ENCODE results near the gene ATG4A. TPM values are rescaled to one million over a fixed set of nuclear protein-coding genes. Genes with fewer than 3 reads are reported as not detected.

The ATG4A gene
- total RNA-seq = 7.3 TPM

- peak; percentile 37 to 60 for DNase-seq (ENCODE audit: low spot score in 2 of 2)
- FAIRE-seq = no peak
Measured at GRCh38 chrX:108091264-108091877, at the start of gene ATG4A, which contains the start of gene PSMD10. Gene ATG4A, plus strand, starts transcription at chrX:108091778. Its CDS starts 49 bp downstream, at chrX:108091827. Gene PSMD10, minus strand, starts transcription at chrX:108091542. Its CDS starts 22 bp downstream, at chrX:108091520.

DNA sequence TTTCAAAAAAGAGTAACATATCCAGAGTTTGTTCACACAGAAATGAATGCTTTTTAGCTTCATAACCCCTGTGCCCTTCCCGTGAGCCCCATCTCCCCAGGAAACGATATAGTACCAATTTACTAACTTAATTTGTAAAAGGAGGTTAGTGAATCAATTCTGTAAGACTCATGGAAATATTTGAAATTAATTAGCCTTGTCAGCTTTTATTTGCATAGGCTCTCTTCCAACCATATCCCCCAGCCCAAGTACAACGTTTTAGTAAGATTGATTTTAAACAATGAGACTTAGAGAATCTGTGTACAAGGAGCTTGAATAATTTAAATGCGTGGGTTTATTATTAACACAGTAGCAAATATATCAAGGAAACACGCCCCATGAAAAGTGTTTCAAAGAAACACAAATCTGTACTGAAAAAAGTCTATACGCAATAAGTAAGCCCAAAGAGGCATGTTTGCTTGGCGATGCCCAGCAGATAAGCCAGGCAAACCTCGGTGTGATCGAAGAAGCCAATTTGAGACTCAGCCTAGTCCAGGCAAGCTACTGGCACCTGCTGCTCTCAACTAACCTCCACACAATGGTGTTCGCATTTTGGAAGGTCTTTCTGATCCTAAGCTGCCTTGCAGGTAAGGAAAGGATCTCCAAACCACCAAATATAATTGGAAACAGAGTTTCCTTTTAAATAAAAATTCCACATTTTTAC lies 46.9 kb upstream of the ATG4A start, which contains the start of gene VSIG1:
VSIG1 (plus strand) TSS at position 512 of the 703 bp plus-strand sequence; CDS start at position 578, 66 bp downstream.
- DNase-seq (ENCODE audit: low spot score in 2 of 2) (no peak), FAIRE-seq (no peak)

DNA sequence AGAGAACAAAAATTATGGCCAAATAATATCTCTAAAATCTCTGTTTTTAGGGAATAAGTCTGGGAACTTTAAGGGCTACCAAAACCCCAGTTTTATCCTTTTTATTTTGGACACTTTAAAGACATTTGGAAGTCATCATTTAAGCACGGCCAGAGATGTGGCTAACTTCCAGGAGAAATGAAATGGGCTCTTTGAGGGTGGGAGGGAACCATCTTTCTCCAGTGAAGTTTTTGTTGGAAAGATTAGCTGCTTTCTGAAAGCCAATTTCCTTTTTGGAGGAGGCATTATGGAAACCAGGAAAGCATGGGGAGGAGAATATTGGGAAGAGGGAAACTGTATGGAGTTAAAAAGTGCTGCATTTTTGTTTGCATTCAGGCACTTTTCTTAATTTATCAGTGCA lies 41.9 kb upstream of the ATG4A start:
- DNase-seq (ENCODE audit: low spot score in 2 of 2) = no peak
- FAIRE-seq = no peak

DNA sequence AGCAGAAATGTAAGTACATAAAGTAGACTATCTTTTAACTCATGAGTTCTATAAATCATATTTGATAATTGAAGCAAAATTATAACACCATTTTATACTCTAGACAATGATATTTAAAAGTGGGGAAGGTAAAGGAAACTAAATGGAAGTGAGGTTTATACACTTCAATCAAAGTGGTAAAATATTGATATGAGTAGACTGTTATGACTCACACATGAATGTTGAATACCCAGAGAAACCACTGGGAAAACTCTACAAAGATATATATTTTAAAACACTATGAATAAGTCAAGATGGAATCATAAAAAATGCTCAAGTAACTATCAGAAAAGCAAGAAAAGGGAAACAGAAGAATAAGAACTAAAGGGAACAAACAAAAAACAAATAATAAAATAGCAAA lies 38.4 kb upstream of the ATG4A start:
- no peak for FAIRE-seq

DNA sequence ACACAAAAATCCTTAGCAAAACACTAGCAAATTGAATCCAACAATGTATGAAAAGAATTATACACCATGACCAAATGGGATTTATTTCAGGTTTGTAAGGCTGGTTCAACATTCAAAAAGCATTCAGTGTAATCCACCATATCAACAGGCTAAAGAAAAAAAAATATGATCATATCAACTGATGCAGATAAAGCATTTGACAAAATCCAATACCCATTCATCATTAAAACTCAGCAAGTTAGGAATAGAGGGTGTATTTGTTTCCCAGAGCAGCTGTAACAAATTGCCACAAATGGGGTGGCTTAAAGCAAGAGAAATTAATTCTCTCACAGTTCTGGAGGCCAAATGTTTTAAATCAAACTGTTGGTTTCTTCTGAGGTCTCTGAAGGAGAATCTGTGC lies 36.0 kb upstream of the ATG4A start:
- no peak for FAIRE-seq
- no peak for DNase-seq (ENCODE audit: low spot score in 2 of 2)

More for the DNA sequence above, 38.4 kb upstream of the ATG4A start:
- DNase-seq (ENCODE audit: low spot score in 2 of 2) = no peak

- FAIRE-seq = no peak
Measured at GRCh38 chrX:108059801-108060200, 31.8 kb upstream of the ATG4A start.

DNA sequence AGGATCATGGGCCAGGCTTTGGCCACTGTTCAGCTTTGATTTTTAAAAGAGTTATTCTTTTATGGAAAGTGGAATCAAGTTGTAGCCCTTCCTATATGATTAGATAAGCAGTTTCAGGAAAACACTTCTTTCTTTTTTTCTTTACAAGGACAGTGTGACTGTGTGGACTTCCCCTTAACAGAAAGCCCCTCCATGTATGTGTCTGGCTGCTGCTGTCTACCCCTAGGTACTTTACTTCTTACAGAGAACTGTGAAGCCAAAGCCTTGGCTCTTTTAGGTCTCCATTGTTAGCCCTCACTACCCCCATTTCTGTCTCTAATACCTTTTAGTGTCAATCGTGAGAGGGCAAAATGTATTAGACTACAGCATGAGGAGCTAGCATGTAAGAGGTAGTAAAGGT lies 27.6 kb upstream of the ATG4A start:
- FAIRE-seq (no peak), DNase-seq (ENCODE audit: low spot score in 2 of 2) (no peak)

More at GRCh38 chrX:108059801-108060200, 31.8 kb upstream of the ATG4A start:
- DNase-seq (ENCODE audit: low spot score in 2 of 2) = no peak

GRCh38 chrX:108064613-108065012 lies 27.0 kb upstream of the ATG4A start:
- no peak for DNase-seq (ENCODE audit: low spot score in 2 of 2)
- FAIRE-seq = no peak

DNA sequence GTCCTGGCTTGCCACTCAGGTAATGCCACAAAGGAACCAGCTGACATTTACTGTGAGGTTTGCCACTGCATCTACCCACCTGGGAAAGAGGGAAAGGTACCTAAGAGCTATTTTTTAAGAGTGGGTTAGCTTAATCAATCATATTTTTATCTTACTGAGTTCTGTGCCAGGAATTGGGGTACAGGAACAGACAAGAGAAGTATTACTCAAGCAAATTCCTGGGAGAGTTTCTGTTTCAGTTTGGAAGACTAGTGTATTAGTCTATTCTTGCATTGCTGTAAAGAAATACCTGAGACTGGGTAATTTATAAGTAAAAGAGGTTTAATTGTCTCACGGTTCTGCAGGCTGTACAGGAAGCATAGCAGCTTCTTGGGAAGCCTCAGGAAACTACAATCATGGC lies 23.5 kb upstream of the ATG4A start:
- FAIRE-seq (no peak), DNase-seq (ENCODE audit: low spot score in 2 of 2) (no peak)

DNA sequence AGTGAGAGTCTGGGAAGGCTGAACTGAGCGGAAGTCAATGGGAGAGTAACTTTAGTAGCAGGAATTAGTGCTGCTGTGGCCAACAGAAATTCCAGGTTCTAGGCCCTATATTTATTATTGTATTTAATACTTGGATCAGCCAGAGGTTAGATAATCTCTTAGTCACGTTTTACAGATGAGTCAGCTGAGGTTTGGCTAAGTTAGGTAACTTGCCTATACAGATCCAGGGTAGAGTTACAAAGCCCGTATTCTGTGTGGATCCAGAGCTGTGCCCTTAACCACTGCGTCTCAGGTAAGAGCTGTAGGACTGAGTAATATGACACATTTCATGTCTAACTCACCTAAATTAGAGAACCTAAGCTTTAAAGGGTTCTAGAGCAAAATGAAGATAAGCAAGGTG lies 20.7 kb upstream of the ATG4A start:
- DNase-seq (ENCODE audit: low spot score in 2 of 2) (no peak), FAIRE-seq (no peak)

GRCh38 chrX:108071578-108071977 lies 20.0 kb upstream of the ATG4A start:
- DNase-seq (ENCODE audit: low spot score in 2 of 2) = no peak
- no peak for FAIRE-seq

DNA sequence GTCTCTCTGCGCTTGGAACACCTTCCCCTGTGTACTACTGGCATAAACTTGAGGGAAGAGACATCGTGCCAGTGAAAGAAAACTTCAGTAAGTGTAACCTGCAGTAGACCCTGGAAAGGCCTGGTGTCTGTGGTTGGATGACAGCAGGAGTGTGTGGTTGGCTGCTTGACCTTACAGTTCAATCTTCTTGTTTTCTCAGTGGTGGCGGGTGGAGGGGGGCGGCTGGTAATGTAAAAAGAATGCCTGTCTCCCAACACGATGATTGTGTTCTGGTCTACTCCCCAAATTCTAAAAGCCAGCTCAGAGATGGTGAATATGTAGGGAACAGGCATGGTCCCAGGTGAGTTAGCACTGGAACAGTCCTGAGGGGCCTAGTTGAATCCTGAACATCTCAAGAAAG lies 18.8 kb upstream of the ATG4A start:
- FAIRE-seq = no peak
- DNase-seq (ENCODE audit: low spot score in 2 of 2) = no peak

DNA sequence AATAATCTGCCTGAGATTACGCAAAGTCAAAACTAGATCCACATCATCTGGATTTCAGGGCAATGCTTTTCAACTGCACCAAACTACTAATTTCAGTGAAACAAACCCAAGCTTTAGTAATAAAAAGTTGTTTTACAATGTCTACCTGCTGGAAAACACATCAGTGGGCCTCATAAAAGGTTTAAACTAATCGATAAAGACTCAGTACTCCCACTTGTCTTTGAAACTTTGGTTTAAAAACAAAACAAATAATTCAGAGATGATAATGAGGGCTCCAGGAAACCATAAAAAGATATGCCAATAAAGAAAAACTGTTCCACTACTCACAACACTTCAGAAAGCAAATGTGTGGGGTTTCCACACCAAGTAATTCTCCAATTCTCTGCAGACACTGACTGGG lies 10.5 kb upstream of the ATG4A start:
- no peak for FAIRE-seq
- DNase-seq (ENCODE audit: low spot score in 2 of 2) = no peak

DNA sequence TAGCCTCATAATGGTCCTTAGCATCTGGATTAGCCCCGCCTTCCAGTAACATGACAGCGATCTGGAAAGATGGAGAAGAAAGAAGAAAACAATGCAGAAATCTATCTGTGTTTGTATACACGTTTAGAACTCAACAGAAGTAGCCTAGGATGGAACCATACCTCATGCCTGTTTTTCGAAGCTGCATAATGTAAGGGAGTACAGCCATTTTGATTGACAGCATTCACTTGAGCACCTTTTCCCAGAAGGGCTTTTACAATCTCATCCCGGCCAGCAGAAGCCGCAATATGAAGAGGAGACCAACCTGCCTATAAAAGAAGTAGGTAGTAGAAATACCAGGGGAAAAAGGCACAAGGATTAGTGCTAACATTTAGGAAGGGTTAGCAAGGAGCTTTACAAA lies 3.8 kb upstream of the ATG4A start:
- DNase-seq (ENCODE audit: low spot score in 2 of 2) (no peak), FAIRE-seq (no peak)

GRCh38 chrX:108088511-108088910 lies 3.1 kb upstream of the ATG4A start:
- no peak for FAIRE-seq
- no peak for DNase-seq (ENCODE audit: low spot score in 2 of 2)

DNA sequence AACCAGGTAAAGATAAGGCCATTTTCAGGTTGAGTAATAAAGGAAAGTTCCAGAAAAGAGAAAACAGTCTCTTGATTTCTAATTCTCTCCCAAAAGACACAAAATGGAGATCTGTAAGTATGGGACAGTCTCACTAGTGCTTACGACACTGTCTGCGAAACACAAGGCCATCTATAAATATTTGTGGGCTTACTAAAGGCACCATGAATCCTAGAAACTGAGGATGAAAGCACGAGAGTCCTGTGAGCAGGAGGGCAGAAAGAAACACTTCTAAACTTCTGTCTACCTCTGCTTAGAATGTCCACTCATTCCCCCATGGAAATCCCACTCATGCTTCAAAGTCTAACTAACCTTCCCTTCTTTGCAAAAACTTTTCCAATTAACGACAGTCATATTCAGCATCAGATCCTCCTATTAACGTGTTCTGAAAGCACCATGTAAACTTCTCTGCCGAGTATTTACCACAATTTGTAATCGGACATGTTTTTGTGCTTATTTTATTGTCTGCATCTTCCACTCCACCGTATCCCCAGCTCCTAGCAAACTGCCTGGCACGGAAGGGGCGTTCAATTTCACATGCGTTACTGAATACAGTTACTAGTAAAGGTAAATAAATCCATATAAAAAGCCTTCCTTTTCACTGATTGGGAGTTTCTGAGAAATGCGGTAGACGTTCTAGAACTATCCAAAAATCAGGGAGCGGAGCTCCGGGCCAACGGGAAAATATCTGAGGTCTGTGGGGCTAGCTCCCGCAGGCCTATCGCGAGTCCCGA lies 901 bp upstream of the ATG4A start:
- no peak for DNase-seq (ENCODE audit: low spot score in 2 of 2)
- no peak for FAIRE-seq

- no peak for FAIRE-seq
- DNase-seq (ENCODE audit: low spot score in 2 of 2) = peak in 1 of 2 donors; percentile 1
Measured at GRCh38 chrX:108091878-108092291, 307 bp downstream of the ATG4A start.

DNA sequence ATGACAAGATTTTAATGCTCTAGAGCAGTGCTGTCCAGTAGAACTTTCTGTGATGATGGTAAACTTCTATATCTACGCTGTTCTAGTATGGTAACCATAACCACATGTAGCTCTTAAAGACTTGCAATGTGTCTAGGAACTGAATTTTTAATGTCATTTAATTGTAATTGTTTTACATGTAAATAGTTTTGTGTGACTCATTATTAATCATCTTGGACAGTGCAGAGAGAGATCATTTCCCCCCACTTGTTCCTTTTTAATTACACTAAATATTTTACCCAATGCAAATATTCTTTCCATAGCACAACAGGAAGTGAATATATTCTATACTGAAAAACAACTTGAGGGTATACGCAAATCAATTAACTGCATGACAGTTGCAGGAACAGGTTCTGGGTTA lies 5.8 kb downstream of the ATG4A start:
- no peak for DNase-seq (ENCODE audit: low spot score in 2 of 2)
- no peak for FAIRE-seq

- DNase-seq (ENCODE audit: low spot score in 2 of 2) = no peak
- FAIRE-seq = no peak
Measured at GRCh38 chrX:108105473-108105872, 13.9 kb downstream of the ATG4A start.

DNA sequence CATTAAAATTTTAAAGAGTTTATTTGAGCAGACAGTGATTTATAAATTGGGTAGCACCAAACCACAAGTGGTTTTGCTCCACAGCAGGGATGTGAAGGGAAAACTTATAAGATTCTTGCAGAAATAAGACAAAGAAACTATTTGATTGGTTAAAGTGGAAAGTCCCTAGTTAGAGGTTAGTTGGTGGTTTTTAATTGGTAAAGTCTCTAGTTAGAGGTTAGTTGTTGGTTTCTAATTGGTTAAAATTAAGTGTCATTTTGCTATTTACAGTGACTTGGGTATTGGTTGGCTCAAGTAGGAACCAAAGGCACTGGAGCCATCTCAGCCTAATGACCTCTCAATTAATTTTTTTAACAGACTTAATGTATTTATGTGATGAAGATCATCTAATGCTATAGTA lies 23.0 kb downstream of the ATG4A start:
- DNase-seq (ENCODE audit: low spot score in 2 of 2) = no peak
- no peak for FAIRE-seq

- no peak for FAIRE-seq
- DNase-seq (ENCODE audit: low spot score in 2 of 2) = no peak
Measured at GRCh38 chrX:108117988-108118387, 26.4 kb downstream of the ATG4A start.

All from frontal cortex (tissue), 4 donors.